Cerebellar nuclear complex (tissue), 1 donor: ENCODE data around the gene PISD.
"Not testable (repeated sequence)": the region's sequence is repeated elsewhere in the genome, so short reads cannot be mapped to it uniquely, and the experiment has no call there.

Experiments
- DNase-seq, 2 experiments: peaks; one replicate each; lab custom pipeline; 2025; lab: John Stamatoyannopoulos, UW

Gene PISD

GRCh38 chr22:31661851-31662667 is at the start of gene PISD:
PISD (minus strand) TSS chr22:31662215; CDS start chr22:31662208, 7 bp downstream.
- DNase-seq, result peak; percentile 44 to 88

GRCh38 chr22:31711226-31711625 is 49.2 kb upstream of the PISD start:
- DNase-seq, result not testable (repeated sequence)

- DNase-seq, result no peak
Observed at GRCh38 chr22:31707519-31707918, 45.5 kb upstream of the PISD start.

- no peak for DNase-seq
Observed at GRCh38 chr22:31695423-31695822, 33.4 kb upstream of the PISD start.

- DNase-seq, result not testable (repeated sequence)
Observed at GRCh38 chr22:31694046-31694445, 32.0 kb upstream of the PISD start.

GRCh38 chr22:31692186-31692886 is 30.3 kb upstream of the PISD start:
- DNase-seq, result no peak

GRCh38 chr22:31691408-31691807 is 29.4 kb upstream of the PISD start:
- DNase-seq, result no peak

- DNase-seq, result no peak
Observed at GRCh38 chr22:31683181-31684105, 21.4 kb upstream of the PISD start.

- no peak for DNase-seq
Observed at GRCh38 chr22:31682751-31683150, 20.7 kb upstream of the PISD start.

GRCh38 chr22:31681349-31682345 is 19.6 kb upstream of the PISD start:
- DNase-seq, result no peak

- DNase-seq, result no peak
Observed at GRCh38 chr22:31680861-31681341, 18.9 kb upstream of the PISD start.

GRCh38 chr22:31678748-31679147 is 16.7 kb upstream of the PISD start:
- DNase-seq, result no peak

GRCh38 chr22:31676700-31677099 is 14.7 kb upstream of the PISD start:
- peak; percentile 41 to 77 for DNase-seq

GRCh38 chr22:31674219-31674618 is 12.2 kb upstream of the PISD start:
- DNase-seq, result not testable (repeated sequence)

GRCh38 chr22:31668849-31669248 is 6.8 kb upstream of the PISD start:
- not testable (repeated sequence) for DNase-seq

GRCh38 chr22:31662668-31663037 is 638 bp upstream of the PISD start:
- no peak for DNase-seq

- not testable (repeated sequence) for DNase-seq
Observed at GRCh38 chr22:31660860-31661341, 1.1 kb downstream of the PISD start.

GRCh38 chr22:31659246-31659645 is 2.8 kb downstream of the PISD start:
- DNase-seq, result no peak

GRCh38 chr22:31654408-31654807 is 7.6 kb downstream of the PISD start:
- DNase-seq, result no peak

- no peak for DNase-seq
Observed at GRCh38 chr22:31653944-31654343, 8.1 kb downstream of the PISD start.
